Measurements from ENCODE around the gene FANCB. TPM values are rescaled to one million over a fixed set of nuclear protein-coding genes. Genes with fewer than 3 reads are reported as not detected.

FANCB gene
- total and polyA plus RNA-seq, 9 of the 15 experiments (the other 6 are each of a cell fraction or from before 2014, with no cell fraction given), result 6.5 to 21.3 (median 14.6) TPM

- TF ChIP-seq PCBP2 (IDR thresholded peaks at IDR 0.05; ENCODE audit: low read depth, low read length, poor library complexity, severe bottlenecking) (no peak), MCM7 (IDR thresholded peaks at IDR 0.05) (no peak), L3MBTL2 (IDR thresholded peaks at IDR 0.05) (no peak), ZNF766 (CRISPR knock-in tag; conservative IDR thresholded peaks at IDR 0.05) (no peak), HEY1 (CRISPR knock-in tag; IDR thresholded peaks at IDR 0.05; ENCODE audit: borderline replicate concordance) (no peak), BCL6 (CRISPR knock-in tag; IDR thresholded peaks at IDR 0.05) (no peak)
Observed at GRCh38 chrX:14802943-14803710, 69.7 kb downstream of the FANCB start (continued).

- no peak for ATAC-seq
- Histone ChIP-seq H3K4me3 (no peak overlapping the region), H3K27me3 (ENCODE audit: control insufficient read depth in 2 of 2, insufficient read depth in 2 of 2, low read length in 2 of 2) (no peaks in the 10 kb centered on the region), H4K20me1 (replicated peaks; ENCODE audit: control insufficient read depth, insufficient read depth, low read length) (no peaks in the 10 kb centered on the region), H2AFZ (ENCODE audit: low read depth, low read length) (no peak overlapping the region), H3K36me3 (ENCODE audit: control insufficient read depth, insufficient read depth, low read length) (no peaks in the 10 kb centered on the region), H3K79me2 (ENCODE audit: control insufficient read depth, insufficient read depth, low read length) (no peaks in the 10 kb centered on the region), H3K9me1 (ENCODE audit: control insufficient read depth, insufficient read depth, low read length) (no peaks in the 10 kb centered on the region), H3K9ac (ENCODE audit: insufficient read depth in 1 of 2, low read depth in 2 of 2, low read length in 2 of 2) (no peak overlapping the region), H3K27ac (ENCODE audit: extremely low read depth, low read depth, low read length) (no peak overlapping the region), H3K4me2 (ENCODE audit: insufficient read depth, low read length) (no peak overlapping the region), H3K4me1 (replicated peaks in 1 of 2; ENCODE audit: control insufficient read depth in 2 of 2, insufficient read depth in 2 of 2, low read length in 2 of 2) (no peaks in the 10 kb centered on the region), H3K9me3 (replicated peaks; ENCODE audit: control insufficient read depth, insufficient read depth, low read depth, low read length) (no peaks in the 10 kb centered on the region)
- in situ Hi-C loops (cut with MboI), result no loop called here
- POLR2A ChIA-PET, result no interaction called here
- FAIRE-seq, result no peak
- DNase-seq (ENCODE audit: extremely low read depth in 1 of 4, low spot score in 3 of 4), result no peak
- intact Hi-C loops (cut with micrococcal nuclease), result no loop called here
- CTCF ChIA-PET (ENCODE audit: low intra/inter-chr PET ratio), result no interaction called here
- no TSS peak for BruUV-seq (replicated peaks)
- WGBS (ENCODE audit: insufficient coverage, low coverage, missing lambda C conversion rate), result 0% methylated on average over 2 of the region's 2 CpGs
- TF ChIP-seq ZNF395 (CRISPR knock-in tag; IDR thresholded peaks at IDR 0.05) (no peak), JUNB (CRISPR knock-in tag; conservative IDR thresholded peaks at IDR 0.05) (no peak), ETV1 (tag; conservative IDR thresholded peaks at IDR 0.05; ENCODE audit: low read depth) (no peak), MCM5 (IDR thresholded peaks at IDR 0.05; ENCODE audit: low read depth) (no peak), ARID3B (CRISPR knock-in tag; IDR thresholded peaks at IDR 0.05; ENCODE audit: borderline replicate concordance) (no peak), PPARD (CRISPR knock-in tag; IDR thresholded peaks at IDR 0.05) (no peak), GATA2 (CRISPR knock-in tag; IDR thresholded peaks at IDR 0.05) (no peak), E4F1 (CRISPR knock-in tag; IDR thresholded peaks at IDR 0.05; ENCODE audit: borderline replicate concordance) (no peak), PHB (CRISPR knock-in tag; IDR thresholded peaks at IDR 0.05) (no peak), PHF21A (IDR thresholded peaks at IDR 0.05; ENCODE audit: borderline replicate concordance, low read depth) (no peak)
Observed at GRCh38 chrX:14801136-14801535, 71.7 kb downstream of the FANCB start.

Data from K562 (cell line).